ENCODE results near the gene DAB2IP.

DAB2IP gene

DNA sequence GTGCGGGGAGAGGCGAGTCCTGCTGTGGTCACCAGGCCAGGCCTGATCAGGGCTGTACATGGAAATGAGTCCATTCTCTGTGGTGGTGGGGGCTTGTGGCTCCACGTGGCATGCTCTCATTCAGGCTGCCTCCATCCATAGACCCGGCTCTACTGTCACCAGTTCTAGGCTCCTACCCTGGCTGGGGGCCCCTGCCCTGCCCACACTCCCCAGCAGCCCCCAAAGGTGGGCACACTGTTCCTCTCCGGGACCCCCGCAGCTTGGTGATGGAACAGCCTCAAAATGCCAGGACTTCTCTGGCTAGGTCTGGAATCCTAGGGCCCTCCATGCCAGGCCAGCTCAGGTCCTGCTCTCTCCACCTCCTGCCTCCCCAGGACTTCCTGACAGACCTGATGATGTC lies 111.7 kb downstream of the DAB2IP start:
- DNase-seq (ENCODE audit: low read depth, low spot score), result no peak

DNA sequence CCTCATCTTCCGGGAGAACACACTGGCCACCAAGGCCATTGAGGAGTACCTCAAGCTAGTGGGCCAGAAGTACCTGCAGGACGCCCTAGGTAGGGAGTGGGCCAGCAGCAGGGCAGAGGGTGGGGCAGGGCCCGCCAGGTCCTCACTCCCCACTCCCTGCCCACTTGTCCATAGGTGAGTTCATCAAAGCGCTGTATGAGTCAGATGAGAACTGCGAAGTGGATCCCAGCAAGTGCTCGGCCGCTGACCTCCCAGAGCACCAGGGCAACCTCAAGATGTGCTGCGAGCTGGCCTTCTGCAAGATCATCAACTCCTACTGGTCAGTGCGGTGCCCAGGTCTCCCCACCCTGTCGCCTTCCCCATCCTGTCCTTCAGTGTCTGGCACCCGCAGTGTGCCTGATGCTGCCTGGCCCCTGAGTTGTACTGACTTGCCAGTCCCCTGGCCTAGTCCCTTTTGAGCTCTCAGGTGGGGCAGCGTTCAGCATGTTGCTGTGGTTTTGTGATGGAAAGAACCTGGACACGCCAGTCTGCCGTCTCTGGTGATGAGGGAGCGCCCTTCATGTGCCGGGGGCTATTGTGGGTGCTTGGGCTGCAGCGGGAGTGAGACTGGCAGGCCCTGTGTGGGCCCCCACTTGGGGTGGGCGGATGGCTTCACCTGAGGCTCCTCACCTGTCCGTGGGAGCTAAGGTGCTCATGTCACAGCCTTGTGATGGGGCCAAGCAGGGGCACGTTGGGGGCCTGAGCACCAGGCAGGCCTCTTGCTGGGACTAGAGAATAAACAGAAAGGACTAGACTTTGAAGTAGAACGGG lies 112.3 kb downstream of the DAB2IP start:
- DNase-seq (ENCODE audit: low read depth, low spot score), result no peak

GRCh38 chr9:121764371-121764730 lies 112.9 kb downstream of the DAB2IP start:
- DNase-seq (ENCODE audit: low read depth, low spot score), result no peak

GRCh38 chr9:121765021-121765950 lies 113.9 kb downstream of the DAB2IP start:
- DNase-seq (ENCODE audit: low read depth, low spot score), result no peak

GRCh38 chr9:121766081-121766683 lies 114.7 kb downstream of the DAB2IP start:
- DNase-seq (ENCODE audit: low read depth, low spot score), result no peak

- DNase-seq (ENCODE audit: low read depth, low spot score), result no peak
Measured at GRCh38 chr9:121767171-121767769, 115.8 kb downstream of the DAB2IP start.

DNA sequence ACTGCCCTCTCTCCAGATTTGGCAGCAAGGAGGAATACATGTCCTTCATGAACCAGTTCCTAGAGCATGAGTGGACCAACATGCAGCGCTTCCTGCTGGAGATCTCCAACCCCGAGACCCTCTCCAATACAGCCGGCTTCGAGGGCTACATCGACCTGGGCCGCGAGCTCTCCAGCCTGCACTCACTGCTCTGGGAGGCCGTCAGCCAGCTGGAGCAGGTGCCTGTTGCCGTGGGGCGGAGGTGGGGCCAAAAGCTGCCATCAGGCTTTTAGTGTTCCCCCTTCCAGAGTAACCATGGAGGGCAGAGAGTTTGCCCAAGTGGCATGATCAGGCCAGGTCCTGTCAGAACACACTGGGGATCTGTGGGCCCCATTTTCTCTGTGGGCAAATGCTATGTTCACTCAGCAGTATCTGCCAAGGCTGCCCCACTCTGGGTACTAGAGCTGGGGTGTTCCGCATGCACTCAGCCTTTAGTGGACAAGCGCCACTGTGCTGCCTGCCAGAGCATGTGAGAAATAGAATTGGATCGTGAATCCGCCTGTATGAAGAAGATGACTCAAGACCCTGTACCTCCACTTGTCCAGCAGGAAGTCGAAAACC lies 117.1 kb downstream of the DAB2IP start:
- DNase-seq (ENCODE audit: low read depth, low spot score), result no peak

DNA sequence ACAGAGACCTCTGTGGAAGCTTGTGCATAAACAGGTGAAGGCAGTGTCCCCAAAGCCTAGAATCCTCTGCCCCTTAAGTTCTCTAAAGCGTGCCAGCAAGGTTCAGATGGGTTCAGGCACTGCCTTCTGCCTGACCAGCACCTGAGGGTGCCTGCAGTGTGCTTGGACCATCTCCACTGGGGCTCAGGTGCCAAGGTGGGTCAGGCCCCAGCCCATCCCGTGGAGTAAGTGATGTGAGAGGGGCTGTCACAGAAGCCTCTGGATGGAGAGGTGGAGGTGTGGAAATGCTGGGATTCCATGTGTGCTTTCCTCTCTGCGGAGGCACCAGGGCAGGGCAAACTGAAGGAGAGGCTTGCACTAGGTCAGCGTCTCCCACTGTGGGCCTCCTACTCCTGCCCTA lies 118.5 kb downstream of the DAB2IP start:
- no peak for DNase-seq (ENCODE audit: low read depth, low spot score)

GRCh38 chr9:121770415-121771273 lies 119.2 kb downstream of the DAB2IP start:
- no peak for DNase-seq (ENCODE audit: low read depth, low spot score)

DNA sequence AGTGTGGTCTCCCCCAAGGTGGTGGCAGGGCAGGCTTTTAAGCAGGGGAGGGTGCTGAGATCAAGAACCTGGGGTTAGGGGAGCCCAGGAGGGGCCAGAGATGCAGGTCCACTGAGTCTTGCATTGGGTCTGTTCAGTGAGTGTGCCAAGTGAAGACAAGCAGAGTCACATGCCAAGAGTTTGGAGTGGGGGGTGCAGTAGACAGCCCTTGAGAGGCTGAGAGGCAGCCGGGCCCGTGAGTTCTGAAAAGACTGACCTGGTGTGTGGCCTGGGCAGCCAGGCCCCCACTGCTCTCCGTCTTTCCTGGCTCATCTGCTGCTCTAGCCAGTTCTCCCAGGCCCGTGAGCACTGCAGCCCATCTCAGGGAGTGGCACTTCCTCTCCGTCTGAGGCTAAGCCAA lies 120.0 kb downstream of the DAB2IP start:
- no peak for DNase-seq (ENCODE audit: low read depth, low spot score)

DNA sequence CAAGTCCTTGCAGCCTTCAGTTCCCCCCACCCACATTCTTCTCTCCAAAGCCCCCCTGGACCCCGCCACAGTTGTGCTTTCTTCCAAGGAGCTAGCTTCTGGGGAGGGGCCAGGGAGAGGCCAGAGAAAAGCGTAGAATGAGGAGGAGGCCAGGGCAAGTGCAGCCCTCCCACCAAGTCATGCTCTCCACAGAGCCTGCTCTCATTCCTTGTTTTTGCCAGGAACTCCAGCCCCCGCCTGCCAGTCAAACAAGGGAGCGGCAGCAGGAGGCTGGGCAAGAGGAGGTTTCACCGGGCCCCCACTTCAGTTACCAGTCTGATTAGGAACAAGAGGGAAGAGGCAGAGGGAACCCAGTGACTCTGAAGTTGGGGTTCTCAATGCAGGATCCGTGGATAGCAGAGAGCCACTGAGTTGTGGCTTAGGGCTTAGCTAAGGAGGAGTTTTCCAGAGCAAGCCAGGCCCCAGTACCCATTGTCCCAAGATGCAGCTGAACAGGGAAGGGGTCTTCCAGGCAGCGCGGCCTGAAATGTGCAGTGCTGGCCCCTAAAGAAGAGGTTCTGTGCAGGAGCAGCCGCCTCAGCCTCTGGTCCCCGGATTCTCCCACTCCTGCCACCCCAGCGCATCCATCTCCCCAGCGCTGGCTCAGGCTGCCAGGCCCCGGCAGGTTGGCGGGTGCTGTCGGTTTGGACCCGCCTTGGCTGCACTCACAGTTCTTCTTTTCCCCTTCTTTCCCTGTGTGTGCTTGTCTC lies 120.6 kb downstream of the DAB2IP start:
- DNase-seq (ENCODE audit: low read depth, low spot score), result no peak

GRCh38 chr9:121772600-121773285 lies 121.3 kb downstream of the DAB2IP start:
- no peak for DNase-seq (ENCODE audit: low read depth, low spot score)

- no peak for DNase-seq (ENCODE audit: low read depth, low spot score)
Measured at GRCh38 chr9:121773286-121773953, 122.0 kb downstream of the DAB2IP start.

DNA sequence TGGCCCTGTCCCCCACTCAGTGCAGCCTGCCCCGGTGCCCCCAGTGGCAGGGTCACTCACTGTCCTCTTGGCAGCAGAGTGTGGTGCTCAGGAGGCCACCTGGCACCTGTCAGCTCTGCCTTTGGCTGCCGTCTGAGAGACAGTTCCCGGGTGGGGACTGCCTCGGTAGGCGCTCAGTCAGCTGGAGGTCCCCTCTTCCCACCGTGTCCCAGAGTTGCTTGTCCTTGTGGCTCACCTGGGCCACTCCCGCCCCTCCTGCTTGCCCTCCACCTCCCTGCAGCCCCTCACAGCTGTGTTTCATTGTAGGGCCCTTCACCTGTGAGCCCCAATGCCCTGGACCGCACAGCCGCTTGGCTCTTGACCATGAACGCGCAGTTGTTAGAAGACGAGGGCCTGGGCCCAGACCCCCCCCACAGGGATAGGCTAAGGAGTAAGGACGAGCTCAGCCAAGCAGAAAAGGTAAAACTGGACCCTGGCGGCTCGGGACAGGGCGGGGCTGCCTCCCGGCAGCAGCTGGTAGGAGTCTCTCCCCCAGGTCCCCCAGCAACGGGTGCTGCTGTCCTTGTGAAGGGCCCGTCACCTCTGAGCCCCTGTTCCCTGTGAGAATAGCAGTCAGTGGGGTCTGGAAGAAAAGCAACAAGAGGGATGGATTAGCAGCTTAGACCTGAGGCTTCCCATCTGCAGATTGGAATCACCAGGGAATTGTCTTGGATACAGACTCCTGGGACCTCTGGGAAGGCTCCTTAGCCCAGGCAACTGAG lies 122.7 kb downstream of the DAB2IP start:
- DNase-seq (ENCODE audit: low read depth, low spot score), result no peak

GRCh38 chr9:121774715-121775613 lies 123.5 kb downstream of the DAB2IP start:
- no peak for DNase-seq (ENCODE audit: low read depth, low spot score)

DNA sequence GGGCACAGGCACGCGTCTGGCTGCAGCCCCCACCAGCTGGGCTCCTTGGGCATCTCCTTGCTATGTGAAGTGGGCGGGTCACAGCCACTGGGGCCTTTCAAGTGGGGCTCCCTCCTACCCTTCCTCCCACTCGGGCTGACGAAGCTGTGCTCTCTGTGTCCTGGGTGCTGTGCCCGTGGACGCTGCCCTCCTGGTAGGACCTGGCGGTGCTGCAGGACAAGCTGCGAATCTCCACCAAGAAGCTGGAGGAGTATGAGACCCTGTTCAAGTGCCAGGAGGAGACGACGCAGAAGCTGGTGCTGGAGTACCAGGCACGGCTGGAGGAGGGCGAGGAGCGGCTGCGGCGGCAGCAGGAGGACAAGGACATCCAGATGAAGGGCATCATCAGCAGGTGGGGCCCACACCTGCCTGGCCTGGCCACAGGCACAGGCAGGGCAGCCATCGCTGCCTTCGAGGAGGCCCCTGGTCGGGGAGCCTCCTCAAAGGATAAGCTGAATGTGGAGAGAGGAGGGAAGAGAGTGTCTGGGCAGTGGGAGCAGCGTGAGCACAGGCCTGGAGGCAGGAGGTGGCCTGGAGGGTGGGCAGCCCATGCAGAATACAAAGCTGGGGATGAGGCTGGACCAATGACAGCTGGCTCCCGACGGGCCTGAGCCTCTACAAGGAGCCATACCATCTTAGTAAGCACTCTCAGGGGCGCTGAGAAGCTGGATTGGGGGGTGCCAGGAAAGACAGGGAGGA lies 124.7 kb downstream of the DAB2IP start:
- no peak for DNase-seq (ENCODE audit: low read depth, low spot score)
